K562 (cell line): Measurements from ENCODE around the gene PXN. TPM values are rescaled to one million over a fixed set of nuclear protein-coding genes. Genes with fewer than 3 reads are reported as not detected.
A peak's percentile ranks its signal among the peaks of the same experiment; 100 is the strongest.

Experiments used
- FOXJ3 ChIP-seq: sonication (generic); formaldehyde crosslinking; IDR thresholded peaks from 2 replicates; pipeline ENCODE4 v1.4.0; 2020; ENCODE audit warnings: mild to moderate bottlenecking, missing genetic modification reagents
- HDAC6 ChIP-seq: IDR thresholded peaks from 2 replicates; pipeline ENCODE4 v1.6.1; 2012; ENCODE audit warnings: low read depth, mild to moderate bottlenecking, control low read depth, inconsistent platforms, low read length, moderate library complexity
- IFI16 ChIP-seq: fragments of 250-450 bp; sonication (Bioruptor Pico); IDR thresholded peaks from 2 replicates; pipeline ENCODE4 v2.1.2; 2022; ENCODE audit warnings: mild to moderate bottlenecking, inconsistent platforms
- JUND ChIP-seq, 2 experiments: IDR thresholded peaks; 2 replicates in 1 of 2; 3 replicates in 1 of 2; pipeline ENCODE4 v1.6.1; 2011; ENCODE audit warnings: borderline replicate concordance in 2 of 2, low read depth in 2 of 2, low read length in 2 of 2, improper control_type of control experiment in 1 of 2, missing biosample characterization in 1 of 2, missing genetic modification characterization in 1 of 2, missing genetic modification reagents in 1 of 2
- LARP7 ChIP-seq: fragments of 450-650 bp; IDR thresholded peaks from 2 replicates; pipeline ENCODE4 v1.6.1; 2016
- NR4A1 ChIP-seq, 2 experiments: fragments of 250-450 bp in 1 of 2; fragments of 450-650 bp in 1 of 2; sonication (Bioruptor Pico) in 1 of 2; IDR thresholded peaks; 2 replicates each; pipeline versions ENCODE4 v1.4.0 to v1.6.1; 2016 to 2020; ENCODE audit warnings: mild to moderate bottlenecking in 2 of 2, missing compliant biosample characterization in 1 of 2, missing genetic modification characterization in 1 of 2, moderate library complexity in 1 of 2
- PTTG1 ChIP-seq: fragments of 450-650 bp; IDR thresholded peaks from 2 replicates; pipeline ENCODE4 v1.6.1; 2016; ENCODE audit warnings: low read depth, mild to moderate bottlenecking, missing genetic modification characterization, missing compliant biosample characterization
- RAD21 ChIP-seq, 2 experiments: fragments of 250-450 bp in 1 of 2; fragments of 450-650 bp in 1 of 2; sonication (Bioruptor Pico) in 1 of 2; formaldehyde crosslinking in 1 of 2; IDR thresholded peaks in 1 of 2; conservative IDR thresholded peaks in 1 of 2; 2 replicates each; pipeline versions ENCODE4 v1.4.0 to v1.8.0; 2020 to 2022; ENCODE audit warnings: mild to moderate bottlenecking in 2 of 2, moderate library complexity in 1 of 2
- SAFB ChIP-seq: fragments of 200-400 bp; formaldehyde crosslinking; IDR thresholded peaks from 2 replicates; pipeline ENCODE4 v1.6.1; 2017; ENCODE audit warnings: low read depth, low read length, borderline replicate concordance
- SIRT6 ChIP-seq: IDR thresholded peaks from one replicate; pipeline ENCODE4 v1.6.1; 2012; ENCODE audit warnings: low read depth, mild to moderate bottlenecking, control low read depth, inconsistent platforms, low read length, moderate library complexity
- SRSF7 ChIP-seq: fragments of 200-400 bp; formaldehyde crosslinking; optimal IDR thresholded peaks from 2 replicates; pipeline ENCODE3; 2017; ENCODE audit warnings: mild to moderate bottlenecking, low read depth, low read length
- SRSF9 ChIP-seq: fragments of 200-400 bp; formaldehyde crosslinking; IDR thresholded peaks from 2 replicates; pipeline ENCODE4 v1.6.1; 2017; ENCODE audit warnings: low read depth, low read length, borderline replicate concordance
- TFAM ChIP-seq: fragments of 250-450 bp; sonication (Bioruptor Pico); conservative IDR thresholded peaks from 2 replicates; pipeline ENCODE4 v1.5.0; 2021; ENCODE audit warnings: mild to moderate bottlenecking, moderate library complexity
- TOE1 ChIP-seq, 2 experiments: fragments of 450-650 bp in 1 of 2; sonication (generic) in 1 of 2; formaldehyde crosslinking in 1 of 2; IDR thresholded peaks; 2 replicates each; pipeline versions ENCODE4 v1.7.1 to v1.8.0; 2016 to 2022; ENCODE audit warnings: borderline replicate concordance in 2 of 2, mild to moderate bottlenecking in 2 of 2, antibody characterized with exemption in 1 of 2, inconsistent platforms in 1 of 2, low read depth in 1 of 2, missing genetic modification reagents in 1 of 2, moderate library complexity in 1 of 2
- ZNF79 ChIP-seq: fragments of 250-450 bp; sonication (Bioruptor Pico); IDR thresholded peaks from 2 replicates; pipeline ENCODE4 v1.4.0; 2020; ENCODE audit warnings: low read depth, mild to moderate bottlenecking, moderate library complexity
- polyA plus RNA-seq, 8 experiments: library from polyadenylated mRNA; depleted of rRNA in 4 of 8; stranded (reverse) in 5 of 8; unstranded in 3 of 8; fragments of >200 nt; fragmentation: Nextera tagmentation in 2 of 8; fragmentation: Illumina TruSeq in 1 of 8; extraction: Ambion mirVana in 2 of 8; extraction: Trizol in 1 of 8; gene quantifications; 2 replicates each; pipeline versions ENCODE4 v1.2.1 to v1.2.3, GENCODE V29; 2011 to 2014; ENCODE audit warnings: inconsistent platforms in 1 of 8, missing spikeins in 1 of 8
- total RNA-seq, 7 experiments: library from RNA; depleted of rRNA in 6 of 7; stranded (reverse); fragments of >200 nt in 6 of 7; fragmentation: Illumina TruSeq in 2 of 7; extraction: Trizol in 2 of 7; gene quantifications; 2 replicates each; pipeline versions ENCODE4 v1.2.1 to v1.2.3, GENCODE V29; 2011 to 2021; ENCODE audit warnings: low replicate concordance in 1 of 7
- TF ChIP-seq, protein P1 (sequence below): sonication (generic); formaldehyde crosslinking; IDR thresholded peaks from 2 replicates; pipeline ENCODE4 v1.8.1; 2023; ENCODE audit warnings: mild to moderate bottlenecking, missing genetic modification reagents, moderate library complexity
- TF ChIP-seq, protein P2 (sequence below): fragments of 250-450 bp; sonication (Bioruptor Pico); IDR thresholded peaks from 2 replicates; pipeline ENCODE4 v1.5.0; 2021
- TF ChIP-seq, protein P3 (sequence below): fragments of 250-450 bp; sonication (Bioruptor Pico); IDR thresholded peaks from 2 replicates; pipeline ENCODE4 v1.8.0; 2022; ENCODE audit warnings: moderate library complexity, mild to moderate bottlenecking, inconsistent platforms
- TF ChIP-seq, protein P4 (sequence below), 2 experiments: fragments of 450-650 bp; IDR thresholded peaks; 2 replicates each; pipeline ENCODE4 v1.6.1; 2016
- TF ChIP-seq, protein P5 (sequence below): fragments of 250-450 bp; sonication (Bioruptor Pico); IDR thresholded peaks from 2 replicates; pipeline ENCODE4 v1.5.0; 2021

Gene PXN
- total and polyA plus RNA-seq, 9 of the 15 experiments (the other 6 are each of a cell fraction or from before 2014, with no cell fraction given): 4.0 to 74.1 (median 18.6) TPM

DNA sequence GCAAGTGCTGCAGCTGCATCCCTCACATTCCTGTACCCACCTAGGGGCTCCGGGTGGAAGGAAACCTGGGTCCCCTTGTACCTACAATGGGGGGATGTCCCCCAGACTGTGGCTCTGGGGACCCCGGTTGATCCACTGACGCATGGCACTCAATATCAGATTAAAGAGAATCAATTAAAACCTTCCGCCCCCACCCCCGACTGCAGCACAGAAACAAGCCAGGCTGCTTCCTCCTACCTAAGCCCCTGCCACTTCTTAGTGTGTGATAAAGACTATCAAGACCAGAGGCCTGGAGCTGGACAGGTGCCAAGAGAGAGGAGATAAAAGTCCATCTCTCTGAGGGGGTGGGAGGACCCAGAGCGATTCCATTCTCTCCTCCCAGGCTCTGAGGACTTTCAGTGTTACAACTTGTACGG, 36.5 kb downstream of the PXN start (continued):
- TF ChIP-seq, protein P1, sequence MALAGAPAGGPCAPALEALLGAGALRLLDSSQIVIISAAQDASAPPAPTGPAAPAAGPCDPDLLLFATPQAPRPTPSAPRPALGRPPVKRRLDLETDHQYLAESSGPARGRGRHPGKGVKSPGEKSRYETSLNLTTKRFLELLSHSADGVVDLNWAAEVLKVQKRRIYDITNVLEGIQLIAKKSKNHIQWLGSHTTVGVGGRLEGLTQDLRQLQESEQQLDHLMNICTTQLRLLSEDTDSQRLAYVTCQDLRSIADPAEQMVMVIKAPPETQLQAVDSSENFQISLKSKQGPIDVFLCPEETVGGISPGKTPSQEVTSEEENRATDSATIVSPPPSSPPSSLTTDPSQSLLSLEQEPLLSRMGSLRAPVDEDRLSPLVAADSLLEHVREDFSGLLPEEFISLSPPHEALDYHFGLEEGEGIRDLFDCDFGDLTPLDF: no peak
- TF ChIP-seq PTTG1 (tag) (no peak), SRSF7 (no peak), NR4A1 (CRISPR knock-in tag; IDR thresholded peaks at IDR 0.05) (no peak), NR4A1 (tag; IDR thresholded peaks at IDR 0.05) (no peak), SAFB (no peak), HDAC6 (no peak), SIRT6 (no peak), SRSF9 (no peak), LARP7 (no peak), TOE1 (IDR thresholded peaks at IDR 0.05; ENCODE audit: borderline replicate concordance) (0 out of 2 replicates have a peak, but pooled peaks have one; percentile 4), TOE1 (CRISPR knock-in tag; IDR thresholded peaks at IDR 0.05; ENCODE audit: borderline replicate concordance, low read depth) (no peak), IFI16 (CRISPR knock-in tag) (no peak), RAD21 (CRISPR knock-in tag; conservative IDR thresholded peaks at IDR 0.05 in 1 of 2, IDR thresholded peaks at IDR 0.05 in 1 of 2) (no peak), FOXJ3 (CRISPR knock-in tag) (no peak), TFAM (CRISPR knock-in tag) (no peak), JUND (IDR thresholded peaks at IDR 0.05; ENCODE audit: borderline replicate concordance, low read depth, low read length) (peak; percentile 50), JUND (tag; IDR thresholded peaks at IDR 0.05; ENCODE audit: borderline replicate concordance, low read depth, low read length) (no peak; the same call in 2 of the 3 replicates), ZNF79 (no peak)
- TF ChIP-seq, protein P2, sequence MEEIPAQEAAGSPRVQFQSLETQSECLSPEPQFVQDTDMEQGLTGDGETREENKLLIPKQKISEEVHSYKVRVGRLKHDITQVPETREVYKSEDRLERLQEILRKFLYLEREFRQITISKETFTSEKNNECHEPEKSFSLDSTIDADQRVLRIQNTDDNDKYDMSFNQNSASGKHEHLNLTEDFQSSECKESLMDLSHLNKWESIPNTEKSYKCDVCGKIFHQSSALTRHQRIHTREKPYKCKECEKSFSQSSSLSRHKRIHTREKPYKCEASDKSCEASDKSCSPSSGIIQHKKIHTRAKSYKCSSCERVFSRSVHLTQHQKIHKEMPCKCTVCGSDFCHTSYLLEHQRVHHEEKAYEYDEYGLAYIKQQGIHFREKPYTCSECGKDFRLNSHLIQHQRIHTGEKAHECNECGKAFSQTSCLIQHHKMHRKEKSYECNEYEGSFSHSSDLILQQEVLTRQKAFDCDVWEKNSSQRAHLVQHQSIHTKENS (CRISPR knock-in tag): no peak
- TF ChIP-seq, protein P3, sequence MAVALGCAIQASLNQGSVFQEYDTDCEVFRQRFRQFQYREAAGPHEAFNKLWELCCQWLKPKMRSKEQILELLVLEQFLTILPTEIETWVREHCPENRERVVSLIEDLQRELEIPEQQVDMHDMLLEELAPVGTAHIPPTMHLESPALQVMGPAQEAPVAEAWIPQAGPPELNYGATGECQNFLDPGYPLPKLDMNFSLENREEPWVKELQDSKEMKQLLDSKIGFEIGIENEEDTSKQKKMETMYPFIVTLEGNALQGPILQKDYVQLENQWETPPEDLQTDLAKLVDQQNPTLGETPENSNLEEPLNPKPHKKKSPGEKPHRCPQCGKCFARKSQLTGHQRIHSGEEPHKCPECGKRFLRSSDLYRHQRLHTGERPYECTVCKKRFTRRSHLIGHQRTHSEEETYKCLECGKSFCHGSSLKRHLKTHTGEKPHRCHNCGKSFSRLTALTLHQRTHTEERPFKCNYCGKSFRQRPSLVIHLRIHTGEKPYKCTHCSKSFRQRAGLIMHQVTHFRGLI (CRISPR knock-in tag): no peak
- TF ChIP-seq, protein P4, sequence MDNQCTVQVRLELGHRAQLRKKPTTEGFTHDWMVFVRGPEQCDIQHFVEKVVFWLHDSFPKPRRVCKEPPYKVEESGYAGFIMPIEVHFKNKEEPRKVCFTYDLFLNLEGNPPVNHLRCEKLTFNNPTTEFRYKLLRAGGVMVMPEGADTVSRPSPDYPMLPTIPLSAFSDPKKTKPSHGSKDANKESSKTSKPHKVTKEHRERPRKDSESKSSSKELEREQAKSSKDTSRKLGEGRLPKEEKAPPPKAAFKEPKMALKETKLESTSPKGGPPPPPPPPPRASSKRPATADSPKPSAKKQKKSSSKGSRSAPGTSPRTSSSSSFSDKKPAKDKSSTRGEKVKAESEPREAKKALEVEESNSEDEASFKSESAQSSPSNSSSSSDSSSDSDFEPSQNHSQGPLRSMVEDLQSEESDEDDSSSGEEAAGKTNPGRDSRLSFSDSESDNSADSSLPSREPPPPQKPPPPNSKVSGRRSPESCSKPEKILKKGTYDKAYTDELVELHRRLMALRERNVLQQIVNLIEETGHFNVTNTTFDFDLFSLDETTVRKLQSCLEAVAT (IDR thresholded peaks at IDR 0.05): no peak
- TF ChIP-seq, protein P5, sequence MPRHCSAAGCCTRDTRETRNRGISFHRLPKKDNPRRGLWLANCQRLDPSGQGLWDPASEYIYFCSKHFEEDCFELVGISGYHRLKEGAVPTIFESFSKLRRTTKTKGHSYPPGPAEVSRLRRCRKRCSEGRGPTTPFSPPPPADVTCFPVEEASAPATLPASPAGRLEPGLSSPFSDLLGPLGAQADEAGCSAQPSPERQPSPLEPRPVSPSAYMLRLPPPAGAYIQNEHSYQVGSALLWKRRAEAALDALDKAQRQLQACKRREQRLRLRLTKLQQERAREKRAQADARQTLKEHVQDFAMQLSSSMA (CRISPR knock-in tag): no peak
